NCI-H2196 (cell line): ENCODE results near the gene CAMK2B.

Source experiments
- DNase-seq: peaks from one replicate; lab custom pipeline; 2025; ENCODE audit not compliant: unreplicated experiment; lab: John Stamatoyannopoulos, UW

Gene CAMK2B

GRCh38 chr7:44232901-44233715, 92.3 kb downstream of the CAMK2B start:
- no peak for DNase-seq

GRCh38 chr7:44232396-44232795, 93.0 kb downstream of the CAMK2B start:
- DNase-seq = no peak

- DNase-seq = no peak
These were observed 94.3 kb downstream of the CAMK2B start for GRCh38 chr7:44231088-44231487.

- DNase-seq = no peak
These were observed 95.1 kb downstream of the CAMK2B start for GRCh38 chr7:44230286-44230685.

GRCh38 chr7:44229546-44230105, 95.8 kb downstream of the CAMK2B start:
- no peak for DNase-seq

- DNase-seq = no peak
These were observed 96.6 kb downstream of the CAMK2B start for GRCh38 chr7:44228571-44229350.

- no peak for DNase-seq
These were observed 97.5 kb downstream of the CAMK2B start for GRCh38 chr7:44227911-44228310.

- no peak for DNase-seq
These were observed 99.0 kb downstream of the CAMK2B start for GRCh38 chr7:44226396-44226753.

GRCh38 chr7:44225566-44226395, 99.6 kb downstream of the CAMK2B start:
- peak; percentile 46 for DNase-seq

GRCh38 chr7:44224974-44225565, 100.3 kb downstream of the CAMK2B start:
- no peak for DNase-seq

- peak; percentile 58 for DNase-seq
These were observed 101.1 kb downstream of the CAMK2B start for GRCh38 chr7:44224080-44224973.

- DNase-seq = peak; percentile 30
These were observed 101.9 kb downstream of the CAMK2B start for GRCh38 chr7:44223362-44224079.

GRCh38 chr7:44222776-44223261, 102.6 kb downstream of the CAMK2B start:
- DNase-seq = no peak

GRCh38 chr7:44222074-44222473, 103.3 kb downstream of the CAMK2B start:
- no peak for DNase-seq

- DNase-seq = no peak
These were observed 104.1 kb downstream of the CAMK2B start for GRCh38 chr7:44221231-44221791.

- no peak for DNase-seq
These were observed 104.9 kb downstream of the CAMK2B start for GRCh38 chr7:44220358-44221112.

GRCh38 chr7:44220046-44220357, 105.4 kb downstream of the CAMK2B start:
- no peak for DNase-seq
